KMS-11 (cell line): Measurements from ENCODE around the gene ATG2B.

Experiments used
- H2AFZ ChIP-seq: fragments of 200-600 bp; sonication (generic); 2 replicates; pipeline ENCODE4 v1.6.1; 2016; ENCODE audit warnings: antibody characterized with exemption, mixed run types, low read depth
- H3K27ac ChIP-seq: fragments of 200-600 bp; sonication (generic); 2 replicates; pipeline ENCODE4 v1.6.1; 2016; ENCODE audit warnings: mild to moderate bottlenecking, mixed run types
- H3K27me3 ChIP-seq: fragments of 200-600 bp; sonication (generic); 2 replicates; pipeline ENCODE4 v1.6.1; 2017; ENCODE audit warnings: mild to moderate bottlenecking, low read depth, mixed run types, moderate library complexity; ENCODE audit not compliant: insufficient read depth
- H3K36me3 ChIP-seq: fragments of 200-600 bp; sonication (generic); 2 replicates; pipeline ENCODE4 v1.6.1; 2017; ENCODE audit warnings: mild to moderate bottlenecking, mixed run types; ENCODE audit not compliant: insufficient read depth
- H3K4me1 ChIP-seq: fragments of 200-600 bp; sonication (generic); 2 replicates; pipeline ENCODE4 v1.6.1; 2016; ENCODE audit warnings: mild to moderate bottlenecking, low read depth, mixed run types; ENCODE audit not compliant: poor library complexity, severe bottlenecking
- H3K4me2 ChIP-seq: fragments of 200-600 bp; sonication (generic); 2 replicates; pipeline ENCODE4 v1.7.0; 2016; ENCODE audit warnings: mild to moderate bottlenecking, mixed run types
- H3K4me3 ChIP-seq: fragments of 200-600 bp; sonication (generic); IDR thresholded peaks from 2 replicates; pipeline ENCODE4 v1.6.1; 2017; ENCODE audit warnings: low read depth, low read length, mixed read lengths; ENCODE audit not compliant: insufficient read depth
- H3K79me2 ChIP-seq: fragments of 200-600 bp; sonication (generic); 2 replicates; pipeline ENCODE4 v1.6.1; 2016; ENCODE audit warnings: low read depth, mixed run types; ENCODE audit not compliant: insufficient read depth
- H3K9ac ChIP-seq: fragments of 200-600 bp; sonication (generic); 2 replicates; pipeline ENCODE4 v1.6.1; 2016; ENCODE audit warnings: mild to moderate bottlenecking, mixed run types
- H4K20me1 ChIP-seq: fragments of 200-600 bp; sonication (generic); 2 replicates; pipeline ENCODE4 v1.6.1; 2016; ENCODE audit warnings: mild to moderate bottlenecking, mixed run types; ENCODE audit not compliant: insufficient read depth
- TF ChIP-seq, protein P1 (sequence below): fragments of 200-600 bp; sonication (generic); conservative IDR thresholded peaks from 2 replicates; pipeline ENCODE4 v1.6.1; 2017; ENCODE audit warnings: low read depth, mild to moderate bottlenecking, antibody characterized with exemption, low read length, moderate library complexity, mixed read lengths

ATG2B gene

DNA sequence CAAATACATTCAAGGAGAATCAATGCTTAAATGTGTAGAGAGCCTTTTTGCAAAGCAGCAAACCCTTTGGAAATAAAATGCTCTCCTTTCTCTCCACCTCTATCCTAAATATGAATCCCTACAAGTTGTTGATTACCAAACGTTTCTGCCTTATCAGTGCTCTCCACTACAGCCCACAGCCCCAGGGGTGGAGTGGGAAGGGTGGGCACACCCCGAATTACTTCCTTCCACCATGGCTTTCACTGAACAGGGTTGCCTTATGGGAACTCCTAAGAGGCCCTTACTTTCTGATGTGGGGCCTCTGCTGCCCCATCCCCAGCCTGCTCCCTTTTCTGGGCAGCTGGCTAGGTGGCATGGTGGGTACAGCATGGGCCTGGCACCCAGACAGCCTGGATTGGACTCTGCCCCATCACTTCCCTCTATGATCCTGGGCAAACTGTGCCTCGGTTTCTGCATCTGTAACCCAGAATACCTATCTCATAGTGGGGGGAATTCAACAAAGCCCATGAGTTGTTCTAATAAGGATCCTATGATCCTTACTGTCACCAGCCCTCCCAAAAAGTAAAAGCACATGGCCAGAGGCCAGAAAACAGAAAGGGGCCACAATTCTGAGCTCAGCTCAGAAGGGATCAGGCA lies 44.9 kb upstream of the ATG2B start:
- no peak overlapping the region for H2AFZ ChIP-seq

DNA sequence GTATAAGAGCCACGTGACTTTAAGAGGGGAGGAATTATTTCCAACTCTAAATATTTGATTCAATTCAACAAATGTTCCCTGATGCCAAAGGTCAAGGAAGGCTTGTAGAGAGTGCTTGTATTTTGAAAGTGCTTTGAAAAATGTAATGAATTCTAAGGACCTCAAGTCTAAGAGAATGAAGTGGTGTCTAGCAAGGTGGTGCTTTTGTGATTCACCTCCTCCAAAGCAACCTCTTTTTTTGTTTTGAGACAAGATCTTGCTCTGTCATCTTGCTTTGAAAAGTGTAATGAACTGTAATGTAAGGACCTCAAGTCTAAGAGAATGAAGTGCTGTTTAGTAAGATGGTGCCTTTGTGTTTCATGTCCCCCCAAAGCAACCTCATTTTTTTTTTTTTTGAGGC lies 42.5 kb upstream of the ATG2B start:
- no peaks in the 10 kb centered on the region for H3K27me3 ChIP-seq
- TF ChIP-seq, protein P1, sequence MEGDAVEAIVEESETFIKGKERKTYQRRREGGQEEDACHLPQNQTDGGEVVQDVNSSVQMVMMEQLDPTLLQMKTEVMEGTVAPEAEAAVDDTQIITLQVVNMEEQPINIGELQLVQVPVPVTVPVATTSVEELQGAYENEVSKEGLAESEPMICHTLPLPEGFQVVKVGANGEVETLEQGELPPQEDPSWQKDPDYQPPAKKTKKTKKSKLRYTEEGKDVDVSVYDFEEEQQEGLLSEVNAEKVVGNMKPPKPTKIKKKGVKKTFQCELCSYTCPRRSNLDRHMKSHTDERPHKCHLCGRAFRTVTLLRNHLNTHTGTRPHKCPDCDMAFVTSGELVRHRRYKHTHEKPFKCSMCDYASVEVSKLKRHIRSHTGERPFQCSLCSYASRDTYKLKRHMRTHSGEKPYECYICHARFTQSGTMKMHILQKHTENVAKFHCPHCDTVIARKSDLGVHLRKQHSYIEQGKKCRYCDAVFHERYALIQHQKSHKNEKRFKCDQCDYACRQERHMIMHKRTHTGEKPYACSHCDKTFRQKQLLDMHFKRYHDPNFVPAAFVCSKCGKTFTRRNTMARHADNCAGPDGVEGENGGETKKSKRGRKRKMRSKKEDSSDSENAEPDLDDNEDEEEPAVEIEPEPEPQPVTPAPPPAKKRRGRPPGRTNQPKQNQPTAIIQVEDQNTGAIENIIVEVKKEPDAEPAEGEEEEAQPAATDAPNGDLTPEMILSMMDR: no peak
- H3K79me2 ChIP-seq: no peaks in the 10 kb centered on the region
- no peak overlapping the region for H3K4me3 ChIP-seq
- H4K20me1 ChIP-seq: no peaks in the 10 kb centered on the region
- no peak overlapping the region for H3K4me2 ChIP-seq
- H2AFZ ChIP-seq: no peak overlapping the region
- no peak overlapping the region for H3K9ac ChIP-seq
- H3K4me1 ChIP-seq: no peaks in the 10 kb centered on the region
- no peaks in the 10 kb centered on the region for H3K36me3 ChIP-seq
- no peak overlapping the region for H3K27ac ChIP-seq

More for the DNA sequence above, 44.9 kb upstream of the ATG2B start:
- TF ChIP-seq, protein P1: no peak
- Histone ChIP-seq H3K79me2 (no peaks in the 10 kb centered on the region), H3K9ac (no peak overlapping the region), H4K20me1 (no peaks in the 10 kb centered on the region), H3K36me3 (no peaks in the 10 kb centered on the region), H3K27ac (no peak overlapping the region), H3K4me2 (no peak overlapping the region), H3K4me1 (no peaks in the 10 kb centered on the region), H3K27me3 (no peaks in the 10 kb centered on the region), H3K4me3 (no peak overlapping the region)

DNA sequence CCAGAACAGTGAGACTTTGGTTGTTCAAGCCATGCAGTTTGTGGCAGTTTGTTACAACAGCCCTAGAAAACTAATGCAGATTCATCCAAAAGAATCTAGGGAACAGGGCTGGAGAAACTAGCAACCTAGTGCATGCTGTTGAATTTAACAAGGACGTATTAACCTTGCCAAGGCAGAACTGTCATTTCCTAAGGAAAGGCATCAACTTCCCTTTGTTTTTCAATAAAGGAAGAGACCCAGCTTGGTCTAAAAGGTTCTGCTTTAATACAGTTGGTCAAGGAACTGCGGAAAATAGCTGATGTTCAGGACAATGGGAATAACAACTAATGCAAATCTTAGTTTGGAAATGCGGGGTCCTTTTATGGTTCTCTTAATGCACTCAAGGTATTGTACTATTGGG lies 40.3 kb upstream of the ATG2B start:
- H3K4me2 ChIP-seq: no peak overlapping the region
- no peaks in the 10 kb centered on the region for H3K36me3 ChIP-seq
- H4K20me1 ChIP-seq: no peaks in the 10 kb centered on the region
- no peaks in the 10 kb centered on the region for H3K27me3 ChIP-seq
- no peak overlapping the region for H2AFZ ChIP-seq
- no peak overlapping the region for H3K4me3 ChIP-seq
- TF ChIP-seq, protein P1: no peak
- no peaks in the 10 kb centered on the region for H3K4me1 ChIP-seq
- no peaks in the 10 kb centered on the region for H3K79me2 ChIP-seq
- no peak overlapping the region for H3K27ac ChIP-seq
- H3K9ac ChIP-seq: no peak overlapping the region

DNA sequence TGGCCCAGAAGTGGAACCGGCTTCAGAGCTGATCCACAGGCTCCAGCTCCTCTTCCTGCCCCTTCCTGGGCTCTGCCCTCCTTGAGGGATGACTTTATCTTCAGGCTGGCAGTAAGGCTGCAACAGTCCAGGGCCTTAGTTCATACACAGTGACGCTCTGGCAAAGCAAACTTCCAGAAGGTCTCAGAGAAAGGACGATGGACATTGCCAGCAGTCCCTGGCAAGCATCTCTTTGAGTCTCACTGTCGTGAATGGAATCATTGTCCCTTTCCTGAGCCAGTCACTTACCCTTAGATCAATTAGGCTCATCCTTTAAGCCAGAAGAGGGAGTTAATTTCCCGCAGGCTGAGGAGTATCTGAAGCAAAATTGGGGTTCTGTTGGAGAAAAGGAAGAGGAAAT lies 37.4 kb upstream of the ATG2B start:
- Histone ChIP-seq H3K36me3 (no peaks in the 10 kb centered on the region), H3K4me3 (no peak overlapping the region), H3K9ac (no peak overlapping the region), H3K27ac (no peak overlapping the region), H3K27me3 (no peaks in the 10 kb centered on the region), H4K20me1 (no peaks in the 10 kb centered on the region), H2AFZ (no peak overlapping the region), H3K79me2 (no peaks in the 10 kb centered on the region), H3K4me2 (no peak overlapping the region), H3K4me1 (no peaks in the 10 kb centered on the region)
- TF ChIP-seq, protein P1: no peak
